NCI-H2029 treated with DMSO at 0.1 percent for 48 hours (cell line): Measurements from ENCODE around the gene ZNF793.

Experiments used
- DNase-seq: peaks from one replicate; lab custom pipeline; 2025; lab: John Stamatoyannopoulos, UW

The ZNF793 gene

DNA sequence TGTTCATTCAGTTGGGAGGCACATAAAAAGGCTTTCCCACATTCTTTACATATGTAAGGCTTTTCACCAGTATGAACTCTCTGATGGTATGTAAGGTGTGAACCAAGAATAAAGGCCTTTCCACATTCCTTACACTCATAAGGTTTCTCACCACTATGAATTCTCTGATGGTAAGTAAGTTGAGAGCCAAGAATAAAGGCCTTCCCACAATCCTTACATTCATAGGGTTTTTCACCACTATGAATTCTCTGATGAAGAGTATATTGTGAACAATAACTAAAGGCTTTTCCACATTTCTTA lies 58.6 kb downstream of the ZNF793 start:
- DNase-seq, result no peak

DNA sequence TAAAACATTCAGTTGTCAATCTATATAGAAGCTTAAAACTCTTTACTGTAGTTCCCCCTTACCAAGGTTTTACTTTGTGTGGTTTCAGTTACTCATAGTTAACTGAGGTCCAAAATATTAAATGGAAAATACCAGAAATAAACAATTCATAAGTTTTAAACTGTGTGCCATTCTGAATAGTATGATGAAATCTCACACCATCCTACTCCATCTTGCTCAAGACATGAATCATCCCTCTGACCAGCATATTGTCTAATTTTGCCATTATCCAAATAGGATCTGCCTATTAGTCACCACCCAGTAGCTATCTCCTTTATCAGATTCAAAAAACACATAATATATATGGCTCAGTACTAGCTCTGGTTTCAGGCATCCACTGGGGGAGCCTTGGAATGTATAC lies 65.5 kb downstream of the ZNF793 start:
- DNase-seq, result no peak

DNA sequence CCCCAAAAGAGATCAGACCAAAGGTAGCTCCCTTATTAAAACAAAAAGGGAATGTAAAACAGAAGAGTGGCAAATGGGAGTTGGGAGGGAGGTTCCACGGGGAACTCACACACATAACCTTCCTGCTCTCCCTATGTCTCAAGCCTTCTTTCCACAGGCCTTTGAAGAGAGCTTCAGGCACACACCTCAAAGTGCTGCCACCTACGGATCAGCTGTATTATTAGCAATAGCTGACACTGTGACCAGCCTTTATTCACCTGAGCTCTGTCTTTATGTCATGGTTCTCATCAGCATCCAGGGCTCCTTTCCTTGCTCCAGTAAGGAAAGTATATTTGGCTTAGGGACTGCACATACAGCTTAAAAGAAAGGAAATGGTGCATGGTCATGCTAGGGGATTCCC lies 76.6 kb downstream of the ZNF793 start:
- DNase-seq, result no peak
